Tongue (tissue), 2 donors: Measurements from ENCODE around the gene GNA15. TPM values are rescaled to one million over a fixed set of nuclear protein-coding genes. Genes with fewer than 3 reads are reported as not detected.
A peak's percentile ranks its signal among the peaks of the same experiment; 100 is the strongest.
"Not testable (repeated sequence)": the region's sequence is repeated elsewhere in the genome, so short reads cannot be mapped to it uniquely, and the experiment has no call there.

Experiments
- DNase-seq: peaks from one replicate; pipeline ENCODE4 v3.0.0-alpha.2; 2015
- total RNA-seq: library from RNA; depleted of rRNA; stranded (reverse); fragments of >200 nt; gene quantifications from one replicate; pipeline ENCODE4 v1.2.3, GENCODE V29; 2014

The GNA15 gene
- total RNA-seq, 1 donor from 2014 or later, result 6.1 TPM

GRCh38 chr19:3190921-3191805 lies 55.3 kb downstream of the GNA15 start:
- no peak for DNase-seq

GRCh38 chr19:3191806-3192104 lies 55.9 kb downstream of the GNA15 start:
- DNase-seq, result not testable (repeated sequence)

GRCh38 chr19:3192228-3192635 lies 56.4 kb downstream of the GNA15 start:
- DNase-seq, result no peak

DNA sequence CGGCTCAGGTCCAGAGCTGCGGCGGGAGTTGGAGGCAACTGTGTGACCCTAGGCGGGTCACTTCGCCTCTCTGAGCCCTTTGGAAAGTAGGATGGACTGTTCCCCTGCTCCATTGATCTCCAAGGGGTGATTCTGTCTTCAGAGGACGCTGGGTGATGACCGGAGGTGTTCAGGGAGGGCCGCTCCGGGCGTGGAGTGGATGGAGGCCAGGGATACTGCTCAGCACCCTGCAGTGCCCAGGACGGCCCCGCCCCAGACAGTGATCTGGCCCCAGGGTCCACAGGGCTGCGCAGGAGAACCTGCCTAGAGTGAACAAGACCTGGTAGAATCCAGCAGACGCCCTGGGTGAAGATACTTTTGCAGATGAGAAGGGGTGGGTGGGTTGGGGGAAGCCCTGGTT lies 56.9 kb downstream of the GNA15 start:
- no peak for DNase-seq

GRCh38 chr19:3193256-3194105 lies 57.6 kb downstream of the GNA15 start:
- no peak for DNase-seq

- DNase-seq, result peak; percentile 33
Measured at GRCh38 chr19:3194106-3195087, 58.6 kb downstream of the GNA15 start.

DNA sequence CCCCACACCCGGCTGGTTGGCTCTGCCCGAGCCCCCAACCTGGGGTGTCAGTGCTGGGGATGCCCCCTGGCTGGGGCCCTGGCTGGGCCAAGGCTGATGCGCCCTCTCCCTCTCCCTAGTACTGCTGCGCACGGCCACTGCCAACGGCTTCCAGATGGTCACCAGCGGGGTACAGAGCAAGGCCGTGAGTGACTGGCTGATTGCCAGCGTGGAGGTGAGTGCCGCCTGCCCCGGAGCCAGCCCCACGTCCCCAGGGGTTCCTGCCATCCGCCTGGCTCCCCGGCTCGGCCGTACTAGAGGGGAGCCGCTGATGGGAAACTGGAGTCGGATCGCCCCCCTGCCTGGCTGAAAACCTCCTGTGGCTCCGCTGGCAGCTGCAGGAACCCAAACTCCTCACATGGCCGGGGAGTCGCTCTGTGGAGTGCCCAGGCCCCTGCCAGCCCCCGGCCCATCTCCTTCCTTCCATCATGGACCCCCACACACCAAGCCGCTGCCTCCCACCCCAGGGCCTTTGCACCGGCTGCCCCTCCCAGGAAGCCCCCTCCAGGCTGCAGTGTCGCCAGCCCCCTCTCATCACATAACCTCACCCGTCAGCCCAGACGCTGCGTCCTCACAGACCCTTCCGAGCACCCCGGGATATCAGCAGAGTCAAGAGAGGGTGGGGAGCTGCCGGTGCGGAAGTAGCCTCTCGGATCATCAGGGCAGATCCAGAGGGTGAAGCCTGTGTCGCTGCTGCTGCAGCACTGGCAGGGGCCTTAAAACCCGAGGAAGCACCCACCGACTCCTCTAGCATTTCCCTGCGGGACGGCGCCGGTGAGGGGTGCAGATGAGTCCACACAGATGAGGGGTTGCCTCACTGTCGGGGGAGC lies 60.5 kb downstream of the GNA15 start:
- DNase-seq, result no peak

GRCh38 chr19:3196933-3197205 lies 61.0 kb downstream of the GNA15 start:
- DNase-seq, result no peak

GRCh38 chr19:3198901-3199700 lies 63.3 kb downstream of the GNA15 start:
- DNase-seq, result no peak

DNA sequence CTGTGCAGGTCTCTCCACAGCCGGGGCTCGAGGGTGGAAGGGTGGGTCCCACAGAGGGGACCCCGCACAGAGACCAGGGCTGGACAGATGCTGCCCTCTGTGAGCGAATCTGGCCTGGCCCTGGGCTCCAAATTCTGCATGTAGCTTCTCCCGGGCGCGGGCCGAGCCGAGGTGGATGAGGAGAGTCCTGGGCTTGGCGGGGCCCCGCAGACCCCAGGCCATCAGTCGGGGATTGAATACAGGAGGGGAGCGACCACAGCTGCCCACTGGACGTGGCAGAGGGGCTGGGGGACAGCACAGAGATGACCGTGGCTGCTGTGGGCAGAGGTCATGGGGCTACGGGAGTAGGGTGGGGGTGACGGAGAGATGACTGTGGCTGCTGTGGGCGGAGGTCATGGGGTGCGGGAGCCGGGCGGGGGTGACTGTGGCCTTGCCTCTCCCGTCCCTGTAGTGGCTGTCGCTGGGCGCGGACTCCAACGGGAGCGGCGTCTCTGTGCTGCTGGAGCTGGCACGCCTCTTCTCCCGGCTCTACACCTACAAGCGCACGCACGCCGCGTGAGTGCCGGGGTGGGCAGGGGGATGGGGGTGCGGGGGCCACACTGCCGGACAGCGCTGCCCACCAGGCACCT lies 65.4 kb downstream of the GNA15 start:
- no peak for DNase-seq

- DNase-seq, result no peak
Measured at GRCh38 chr19:3201911-3202310, 66.1 kb downstream of the GNA15 start.

DNA sequence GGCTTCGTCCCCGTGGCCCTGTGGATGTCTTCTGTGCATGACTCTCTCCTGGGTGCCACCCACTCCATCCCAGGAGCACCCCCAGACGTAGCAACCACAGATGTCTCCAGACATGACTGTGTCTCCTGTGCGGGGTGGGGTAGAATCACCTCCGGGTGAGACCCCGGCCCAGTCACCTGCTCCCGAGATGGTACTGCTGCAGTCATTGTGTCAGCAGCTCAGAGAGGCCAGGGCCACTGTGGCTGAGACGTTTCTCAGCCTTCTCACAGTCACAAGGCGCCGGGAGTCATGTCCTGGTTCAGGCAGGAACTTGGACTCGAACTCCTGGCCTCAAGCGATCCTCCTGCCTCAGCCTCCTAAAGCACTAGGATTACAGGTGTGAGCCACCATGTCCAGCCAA lies 66.5 kb downstream of the GNA15 start:
- no peak for DNase-seq

DNA sequence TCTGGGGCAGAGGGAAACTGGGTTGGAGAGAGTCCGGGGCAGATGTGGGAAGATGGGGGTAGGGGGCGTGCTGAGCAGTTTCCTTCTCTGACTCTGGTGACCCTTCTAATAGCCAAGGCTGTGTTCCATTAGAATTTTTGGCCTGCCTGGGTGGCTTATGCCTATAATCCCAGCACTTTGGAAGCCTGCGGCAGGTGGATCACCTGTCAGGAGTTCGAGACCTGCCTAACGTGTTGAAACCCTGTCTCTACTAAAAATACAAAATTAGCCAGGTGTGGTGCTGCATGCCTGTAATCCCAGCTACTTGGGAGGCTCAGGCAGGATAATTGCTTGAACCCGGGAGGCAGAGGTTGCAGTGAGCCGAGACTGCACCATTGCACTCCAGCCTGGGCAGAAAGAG lies 67.1 kb downstream of the GNA15 start:
- DNase-seq, result not testable (repeated sequence)

GRCh38 chr19:3203805-3204645 lies 68.2 kb downstream of the GNA15 start:
- DNase-seq, result no peak

DNA sequence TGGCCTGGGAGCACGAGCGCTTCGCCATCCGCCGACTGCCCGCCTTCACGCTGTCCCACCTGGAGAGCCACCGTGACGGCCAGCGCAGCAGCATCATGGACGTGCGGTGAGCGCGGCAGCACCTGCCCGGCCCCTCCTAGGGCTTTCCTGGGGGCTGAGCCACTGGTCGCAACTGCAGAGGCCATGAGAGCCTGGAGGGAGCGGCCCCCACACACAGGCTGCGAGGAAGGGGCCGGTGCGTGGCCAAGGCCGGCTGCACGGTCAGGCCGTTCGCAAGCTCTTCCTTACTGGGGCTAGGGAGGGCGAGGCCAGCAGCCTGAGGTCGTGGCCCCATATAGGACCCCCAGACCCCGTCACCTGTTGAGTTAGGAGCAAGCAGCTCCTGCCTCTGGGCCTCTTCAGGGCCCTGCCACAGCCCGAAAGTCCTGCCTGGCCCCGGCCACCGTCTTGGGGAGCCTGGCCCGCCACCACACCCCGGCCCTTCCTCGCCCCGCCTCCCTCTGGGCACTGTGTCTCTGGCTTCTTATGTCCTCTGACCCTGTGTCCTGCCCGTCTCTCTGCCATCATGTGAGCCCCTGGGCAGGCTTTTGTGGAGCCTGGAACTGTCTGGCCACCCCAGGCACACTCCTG lies 68.9 kb downstream of the GNA15 start:
- DNase-seq, result no peak

GRCh38 chr19:3206216-3206953 lies 70.6 kb downstream of the GNA15 start:
- no peak for DNase-seq

GRCh38 chr19:3207461-3208242 lies 71.8 kb downstream of the GNA15 start:
- DNase-seq, result no peak
